Measurements from ENCODE around the gene NEGR1.

- TF ChIP-seq, protein P1, sequence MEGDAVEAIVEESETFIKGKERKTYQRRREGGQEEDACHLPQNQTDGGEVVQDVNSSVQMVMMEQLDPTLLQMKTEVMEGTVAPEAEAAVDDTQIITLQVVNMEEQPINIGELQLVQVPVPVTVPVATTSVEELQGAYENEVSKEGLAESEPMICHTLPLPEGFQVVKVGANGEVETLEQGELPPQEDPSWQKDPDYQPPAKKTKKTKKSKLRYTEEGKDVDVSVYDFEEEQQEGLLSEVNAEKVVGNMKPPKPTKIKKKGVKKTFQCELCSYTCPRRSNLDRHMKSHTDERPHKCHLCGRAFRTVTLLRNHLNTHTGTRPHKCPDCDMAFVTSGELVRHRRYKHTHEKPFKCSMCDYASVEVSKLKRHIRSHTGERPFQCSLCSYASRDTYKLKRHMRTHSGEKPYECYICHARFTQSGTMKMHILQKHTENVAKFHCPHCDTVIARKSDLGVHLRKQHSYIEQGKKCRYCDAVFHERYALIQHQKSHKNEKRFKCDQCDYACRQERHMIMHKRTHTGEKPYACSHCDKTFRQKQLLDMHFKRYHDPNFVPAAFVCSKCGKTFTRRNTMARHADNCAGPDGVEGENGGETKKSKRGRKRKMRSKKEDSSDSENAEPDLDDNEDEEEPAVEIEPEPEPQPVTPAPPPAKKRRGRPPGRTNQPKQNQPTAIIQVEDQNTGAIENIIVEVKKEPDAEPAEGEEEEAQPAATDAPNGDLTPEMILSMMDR (IDR thresholded peaks at IDR 0.05): no peak
- TF ChIP-seq POLR2A (IDR thresholded peaks at IDR 0.05): no peak
These were observed 585 bp downstream of the NEGR1 start for GRCh38 chr1:72281637-72282270.
